Glutamatergic neuron (in vitro differentiated cells): Measurements from ENCODE around the gene SCAMP1. TPM values are rescaled to one million over a fixed set of nuclear protein-coding genes. Genes with fewer than 3 reads are reported as not detected.

Experiments
- DNase-seq: peaks from one replicate; pipeline ENCODE4 v3.0.0; 2022
- H3K27ac Mint-ChIP-seq: one replicate; pipeline ENCODE4 v1.8.0; 2020; ENCODE audit warnings: mild to moderate bottlenecking, mixed read lengths, inconsistent platforms; ENCODE audit not compliant: unreplicated experiment
- H3K27me3 Mint-ChIP-seq: one replicate; pipeline ENCODE4 v1.8.0; 2020; ENCODE audit warnings: mild to moderate bottlenecking, moderate library complexity, mixed read lengths, inconsistent platforms; ENCODE audit not compliant: unreplicated experiment
- H3K36me3 Mint-ChIP-seq: one replicate; pipeline ENCODE4 v1.8.0; 2020; ENCODE audit warnings: mild to moderate bottlenecking, mixed read lengths, inconsistent platforms; ENCODE audit not compliant: unreplicated experiment
- H3K4me1 Mint-ChIP-seq: one replicate; pipeline ENCODE4 v1.8.0; 2020; ENCODE audit warnings: mild to moderate bottlenecking, low read depth, mixed read lengths, inconsistent platforms; ENCODE audit not compliant: unreplicated experiment
- H3K4me3 Mint-ChIP-seq: one replicate; pipeline ENCODE4 v1.8.0; 2020; ENCODE audit warnings: mild to moderate bottlenecking, mixed read lengths, inconsistent platforms; ENCODE audit not compliant: unreplicated experiment
- H3K9me3 Mint-ChIP-seq: one replicate; pipeline ENCODE4 v1.8.0; 2020; ENCODE audit warnings: mild to moderate bottlenecking, moderate library complexity, mixed read lengths, inconsistent platforms; ENCODE audit not compliant: unreplicated experiment
- total RNA-seq: library from RNA; stranded (reverse); fragmentation: NEBNext Ultra II Directional; extraction: Animal tissue kit (Norgen Biotek cat#: 25700); gene quantifications from one replicate; pipeline ENCODE4 v1.2.1, GENCODE V29; 2021; ENCODE audit not compliant: unreplicated experiment
- TF ChIP-seq, protein P1 (sequence below): fragments of 200-600 bp; sonication (generic); IDR thresholded peaks from one replicate; pipeline ENCODE4 v1.5.0; 2021; ENCODE audit not compliant: partially characterized antibody, unreplicated experiment

The SCAMP1 gene
- total RNA-seq, 1 donor from 2014 or later: 36.2 TPM

DNA sequence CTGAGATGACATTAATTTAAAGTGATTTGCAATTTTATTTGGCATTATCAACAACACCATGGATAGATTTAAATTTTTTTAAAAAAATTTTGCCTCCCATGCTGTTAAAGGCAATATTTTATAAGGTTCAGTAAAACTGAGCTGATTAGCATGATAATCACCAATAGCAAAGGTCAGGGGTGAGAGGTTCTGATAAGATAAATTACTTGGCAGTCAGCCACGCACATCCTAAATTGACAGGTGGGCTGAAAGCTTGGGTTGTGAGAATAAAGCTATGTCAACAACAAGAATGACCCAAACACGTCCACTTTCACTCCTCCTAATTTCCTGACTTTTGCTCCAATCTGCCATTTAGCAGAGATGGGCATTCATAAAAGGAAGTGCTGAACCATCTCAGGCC, 161.0 kb downstream of the SCAMP1 start:
- TF ChIP-seq, protein P1, sequence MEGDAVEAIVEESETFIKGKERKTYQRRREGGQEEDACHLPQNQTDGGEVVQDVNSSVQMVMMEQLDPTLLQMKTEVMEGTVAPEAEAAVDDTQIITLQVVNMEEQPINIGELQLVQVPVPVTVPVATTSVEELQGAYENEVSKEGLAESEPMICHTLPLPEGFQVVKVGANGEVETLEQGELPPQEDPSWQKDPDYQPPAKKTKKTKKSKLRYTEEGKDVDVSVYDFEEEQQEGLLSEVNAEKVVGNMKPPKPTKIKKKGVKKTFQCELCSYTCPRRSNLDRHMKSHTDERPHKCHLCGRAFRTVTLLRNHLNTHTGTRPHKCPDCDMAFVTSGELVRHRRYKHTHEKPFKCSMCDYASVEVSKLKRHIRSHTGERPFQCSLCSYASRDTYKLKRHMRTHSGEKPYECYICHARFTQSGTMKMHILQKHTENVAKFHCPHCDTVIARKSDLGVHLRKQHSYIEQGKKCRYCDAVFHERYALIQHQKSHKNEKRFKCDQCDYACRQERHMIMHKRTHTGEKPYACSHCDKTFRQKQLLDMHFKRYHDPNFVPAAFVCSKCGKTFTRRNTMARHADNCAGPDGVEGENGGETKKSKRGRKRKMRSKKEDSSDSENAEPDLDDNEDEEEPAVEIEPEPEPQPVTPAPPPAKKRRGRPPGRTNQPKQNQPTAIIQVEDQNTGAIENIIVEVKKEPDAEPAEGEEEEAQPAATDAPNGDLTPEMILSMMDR: no peak
- no peak overlapping the region for H3K4me3 Mint-ChIP-seq
- DNase-seq: no peak
- peaks cover 11% of the 10 kb centered on the region for H3K36me3 Mint-ChIP-seq
- H3K9me3 Mint-ChIP-seq: peaks cover 3% of the 10 kb centered on the region
- no peaks in the 10 kb centered on the region for H3K27me3 Mint-ChIP-seq
- H3K27ac Mint-ChIP-seq: no peak overlapping the region
- peaks cover 43% of the 10 kb centered on the region for H3K4me1 Mint-ChIP-seq

DNA sequence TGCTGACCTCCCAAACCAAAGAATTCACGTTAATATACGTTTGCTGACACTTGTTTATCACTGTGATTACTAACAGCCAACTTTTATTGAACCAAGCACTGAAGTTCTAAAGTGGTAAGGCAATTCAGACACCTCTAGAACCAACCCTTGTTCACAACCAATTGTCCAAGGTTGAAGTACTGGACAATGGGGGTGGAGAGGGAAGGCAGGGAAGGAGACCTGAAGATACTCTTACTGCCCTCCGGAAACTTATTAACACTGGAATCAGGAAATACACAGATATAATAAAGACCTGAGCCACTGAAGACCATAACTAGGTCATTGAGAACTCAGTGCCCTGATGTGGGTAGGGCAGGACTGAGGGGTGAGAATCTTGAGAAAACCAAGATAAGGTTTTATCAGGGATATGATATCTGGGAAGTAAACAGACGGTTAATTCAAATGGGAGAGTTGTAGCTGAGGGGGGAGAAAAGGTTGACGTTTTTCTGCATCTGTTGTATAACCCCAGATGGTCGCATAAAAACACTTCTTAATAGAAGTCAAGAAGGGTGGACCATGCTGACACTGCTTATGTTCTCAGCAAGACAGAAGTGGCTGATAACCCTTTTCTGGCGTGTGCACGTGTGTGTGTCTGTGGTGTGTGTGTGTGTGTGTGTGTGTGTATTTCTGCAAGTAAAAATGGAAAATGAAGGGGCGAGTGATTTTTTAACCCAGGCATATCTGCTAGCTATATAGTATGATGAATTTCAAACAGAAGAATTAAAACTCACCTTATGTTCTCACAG, 162.3 kb downstream of the SCAMP1 start:
- peak overlapping the region; percentile 74 for H3K27ac Mint-ChIP-seq
- H3K9me3 Mint-ChIP-seq: peaks cover 3% of the 10 kb centered on the region
- TF ChIP-seq, protein P1: no peak
- peaks cover 43% of the 10 kb centered on the region for H3K4me1 Mint-ChIP-seq
- peaks cover 3% of the 10 kb centered on the region for H3K36me3 Mint-ChIP-seq
- H3K4me3 Mint-ChIP-seq: peak overlapping the region; percentile 30
- no peak for DNase-seq
- H3K27me3 Mint-ChIP-seq: no peaks in the 10 kb centered on the region

DNA sequence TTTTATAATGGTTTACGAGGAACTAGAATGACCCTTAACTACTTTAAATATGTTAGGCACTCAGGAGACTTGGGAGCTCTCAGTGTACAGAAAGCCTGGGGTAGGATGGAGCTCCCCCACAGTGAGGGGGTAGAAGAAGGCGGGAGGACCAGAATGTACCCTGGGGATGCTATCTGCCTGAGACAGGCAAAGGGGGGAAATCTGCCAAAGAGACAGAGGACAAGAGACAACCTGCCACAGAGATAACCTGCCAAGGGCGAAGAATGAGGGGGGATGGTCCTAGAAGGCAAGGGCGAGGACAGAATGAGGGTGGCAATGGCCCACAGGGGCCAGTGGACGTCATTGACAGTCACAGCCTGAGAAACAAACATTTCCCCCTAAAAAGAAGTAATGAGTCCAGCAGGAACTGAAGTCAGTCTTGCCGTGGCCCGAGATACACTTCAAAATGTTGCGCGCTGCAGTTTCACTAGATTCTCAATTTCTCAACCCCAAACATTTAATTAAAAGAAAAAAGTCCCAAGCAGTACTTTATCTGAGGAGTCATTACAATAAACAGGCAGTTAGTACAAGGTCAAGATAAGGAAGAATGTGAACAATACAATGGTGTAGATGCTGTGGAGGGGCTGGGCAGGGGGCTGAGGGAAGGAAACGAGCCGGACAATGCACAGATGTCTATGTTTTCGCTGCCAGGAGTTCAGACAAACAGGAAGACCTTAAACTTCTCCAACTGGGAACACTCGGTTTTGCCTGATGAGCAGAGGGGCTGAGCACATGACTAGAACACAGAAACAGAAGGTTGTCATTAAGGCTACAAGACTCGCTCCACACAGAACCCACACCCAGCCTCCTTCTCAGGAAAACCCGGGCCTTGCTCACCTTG, 163.1 kb downstream of the SCAMP1 start:
- Mint-ChIP-seq H3K4me3 (peak overlapping the region; percentile 30), H3K36me3 (no peaks in the 10 kb centered on the region), H3K27me3 (no peaks in the 10 kb centered on the region), H3K4me1 (peaks cover 43% of the 10 kb centered on the region), H3K27ac (peak overlapping the region; percentile 74), H3K9me3 (peaks cover 3% of the 10 kb centered on the region)
- TF ChIP-seq, protein P1: no peak
- no peak for DNase-seq

DNA sequence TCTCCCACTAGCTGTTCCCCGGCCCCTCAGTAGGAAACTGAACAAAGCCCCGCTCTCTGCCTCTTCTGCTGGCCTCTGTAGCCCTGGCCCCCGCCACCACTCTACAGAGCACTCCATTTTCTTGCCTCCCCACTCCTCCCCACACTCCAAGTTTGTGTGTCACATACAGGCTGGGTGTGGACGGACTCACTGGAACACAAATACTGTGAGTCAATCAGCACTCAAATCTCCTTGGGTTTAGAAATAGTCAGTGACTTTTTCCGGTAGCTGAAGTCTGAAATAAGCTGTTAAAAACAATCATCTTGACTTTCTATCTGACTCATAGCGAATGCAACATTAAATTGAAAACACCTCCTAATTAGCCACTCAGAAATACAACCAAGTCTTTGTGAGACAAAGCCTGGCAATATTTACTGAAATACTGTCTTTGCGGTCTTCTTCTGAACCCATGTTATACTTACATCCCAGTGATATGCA, 165.7 kb downstream of the SCAMP1 start:
- Mint-ChIP-seq H3K36me3 (no peaks in the 10 kb centered on the region), H3K27ac (no peak overlapping the region), H3K4me3 (no peak overlapping the region), H3K9me3 (no peaks in the 10 kb centered on the region), H3K4me1 (peaks cover 35% of the 10 kb centered on the region), H3K27me3 (no peaks in the 10 kb centered on the region)
- DNase-seq: no peak
- TF ChIP-seq, protein P1: no peak
